HG03460 (cell line): ENCODE measurements around the gene PRKCE.
"Not testable (repeated sequence)": the region's sequence is repeated elsewhere in the genome, so short reads cannot be mapped to it uniquely, and the experiment has no call there.

Experiments used
- ATAC-seq: cut with Tn5 transposase; IDR thresholded peaks from one replicate; pipeline ENCODE4 v1.9.1; 2021; ENCODE audit not compliant: unreplicated experiment

Gene PRKCE

DNA sequence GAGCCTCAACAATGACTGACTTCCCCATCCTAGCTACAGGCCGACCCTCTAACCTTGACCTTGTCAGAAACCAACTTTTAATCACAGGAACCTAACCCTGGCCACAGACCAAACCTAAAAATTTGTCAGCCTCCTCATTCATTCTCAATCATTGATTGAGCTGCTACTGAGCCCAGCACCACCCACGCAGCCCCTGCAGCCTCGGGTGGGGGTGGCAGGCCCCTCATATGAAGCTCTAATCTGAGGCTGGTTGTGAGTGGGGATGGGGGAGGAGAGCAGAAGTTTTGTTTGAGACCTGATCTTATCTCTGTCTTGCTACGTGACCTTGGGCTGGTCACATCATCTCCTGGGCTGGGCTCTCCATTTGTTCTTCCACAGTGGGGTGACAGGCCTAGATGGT lies 546.2 kb downstream of the PRKCE start:
- ATAC-seq: no peak

DNA sequence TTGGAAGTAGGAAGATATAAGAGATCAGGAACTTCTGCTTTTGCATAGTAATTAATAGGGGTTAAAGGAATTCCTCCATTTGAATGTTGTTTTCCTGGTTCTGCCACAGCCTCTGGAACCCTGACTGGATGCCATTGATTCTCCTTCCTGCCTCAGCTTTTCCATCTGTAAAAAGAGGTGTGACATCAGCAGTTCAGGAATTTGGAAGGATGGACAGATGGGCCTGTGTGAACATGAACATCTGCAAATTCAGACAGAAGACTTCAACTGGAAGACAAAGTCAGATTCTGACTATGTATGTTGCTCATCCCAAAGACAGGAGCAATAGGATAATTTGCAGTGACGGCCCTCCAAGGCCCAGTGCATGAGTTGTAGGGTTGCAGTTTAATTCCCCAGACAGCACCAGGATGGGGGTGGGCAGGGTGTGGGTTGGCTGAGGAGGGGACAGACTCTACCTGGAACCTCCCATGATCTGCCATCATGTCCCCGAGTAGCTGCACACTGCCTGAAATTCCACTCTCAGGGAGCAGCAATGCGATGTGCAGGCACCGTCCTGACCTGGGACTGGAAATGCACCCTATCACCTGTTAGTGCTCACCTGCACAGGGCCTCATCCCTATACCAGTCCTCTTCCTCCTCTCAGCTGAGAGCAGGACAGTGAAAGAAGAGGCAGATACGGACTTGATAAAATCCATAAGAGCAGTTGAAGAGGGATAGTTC lies 546.8 kb downstream of the PRKCE start:
- ATAC-seq: no peak

DNA sequence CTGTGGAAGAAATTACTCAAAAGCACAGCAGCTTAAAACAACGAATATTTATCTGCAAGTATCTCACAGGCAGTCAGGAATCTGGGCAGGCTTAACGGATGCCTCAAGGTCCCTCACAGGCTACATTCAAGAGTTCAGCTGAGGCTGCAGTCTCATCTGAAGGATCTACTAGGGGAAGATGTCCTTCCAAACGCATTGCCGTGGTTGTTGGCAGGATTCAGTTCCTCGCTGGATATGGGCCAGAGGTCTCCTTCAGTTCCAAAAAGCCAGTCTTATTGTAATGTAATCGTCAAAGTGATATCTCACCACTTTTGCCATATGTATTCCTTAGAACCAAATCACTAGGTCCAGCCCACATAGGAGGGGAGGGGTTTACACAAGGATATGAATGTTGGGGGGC lies 547.5 kb downstream of the PRKCE start:
- no peak for ATAC-seq

DNA sequence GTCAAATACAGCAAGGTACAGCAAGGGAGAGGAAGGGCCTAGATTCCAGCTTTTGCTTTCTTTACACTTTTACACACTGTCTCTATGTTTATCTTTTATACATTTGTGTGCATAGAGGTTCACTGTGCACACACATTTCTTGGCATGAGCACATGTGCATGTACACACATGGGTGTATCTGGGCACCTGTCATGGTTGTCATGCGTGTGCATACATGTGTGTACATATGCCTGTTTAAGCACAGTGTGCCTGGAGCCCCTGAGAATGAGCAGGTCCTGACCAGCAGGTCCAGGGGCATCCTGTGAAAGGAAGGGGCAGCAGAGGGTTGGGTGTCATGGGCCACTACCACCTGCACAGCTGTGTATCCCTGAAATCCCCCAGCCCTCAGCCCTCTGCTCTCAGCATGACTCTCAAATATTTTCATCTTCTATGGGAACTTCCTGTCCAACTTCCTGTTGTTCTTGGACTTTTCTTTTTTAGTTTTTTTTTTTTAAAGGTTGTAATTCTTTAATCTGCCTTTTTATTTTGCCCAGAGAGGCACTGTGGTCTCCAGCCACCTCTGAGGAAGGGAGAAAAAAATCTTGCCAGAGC lies 548.7 kb downstream of the PRKCE start:
- no peak for ATAC-seq

DNA sequence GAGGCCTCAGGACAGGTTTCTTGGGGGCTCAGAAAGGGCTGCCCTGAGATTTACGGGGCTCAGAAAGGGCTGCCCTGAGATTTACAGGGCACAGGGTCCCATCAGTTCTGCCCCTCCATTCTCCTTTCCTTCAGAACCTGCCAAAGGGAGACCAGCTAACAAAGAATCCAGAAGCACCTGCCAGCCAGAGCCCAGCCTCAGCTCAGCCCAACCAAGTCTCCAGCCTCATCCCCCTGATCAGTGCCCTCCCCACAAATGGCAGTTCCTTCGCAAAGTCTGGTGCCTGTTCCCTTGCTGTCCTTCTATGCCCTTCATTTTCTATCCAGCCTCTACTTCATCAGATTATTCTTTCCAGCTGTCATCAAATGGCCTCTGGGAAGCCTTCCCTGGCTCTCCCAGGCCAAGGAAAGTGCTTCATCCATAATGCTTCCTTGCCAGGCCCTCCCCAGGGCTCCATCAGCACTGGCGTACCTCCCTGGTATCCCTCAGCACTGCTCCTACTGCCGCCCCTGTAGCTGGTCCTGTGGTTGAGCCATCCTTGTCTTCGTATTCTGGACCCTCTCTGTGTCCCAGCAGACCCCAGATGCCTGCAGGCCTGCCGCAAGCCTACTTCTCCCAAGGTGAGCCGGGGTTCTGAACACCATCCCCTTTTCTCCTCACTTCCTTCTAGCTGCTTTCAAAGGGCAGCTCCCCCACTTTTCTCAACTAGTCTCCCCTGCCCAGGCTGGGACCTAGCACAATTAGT lies 549.6 kb downstream of the PRKCE start:
- no peak for ATAC-seq

DNA sequence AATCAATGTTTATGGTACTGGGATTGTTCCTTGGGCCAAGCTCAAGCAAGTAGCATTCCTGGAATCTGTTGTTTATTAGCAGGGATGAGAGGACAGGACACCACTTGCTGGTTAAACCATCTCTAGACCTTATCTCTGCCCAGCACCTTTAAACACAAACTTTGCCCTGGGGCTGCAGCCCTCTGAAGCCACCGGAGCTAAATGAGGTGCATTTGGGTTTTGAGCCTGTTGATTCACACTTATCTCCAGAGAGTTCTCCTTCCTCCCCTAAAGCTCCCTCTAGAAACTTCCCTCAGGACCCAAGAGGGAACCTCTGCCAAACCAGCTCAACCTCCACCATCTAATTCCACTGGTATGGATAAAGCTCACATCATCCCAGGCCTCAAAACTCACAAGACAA lies 551.0 kb downstream of the PRKCE start:
- no peak for ATAC-seq

DNA sequence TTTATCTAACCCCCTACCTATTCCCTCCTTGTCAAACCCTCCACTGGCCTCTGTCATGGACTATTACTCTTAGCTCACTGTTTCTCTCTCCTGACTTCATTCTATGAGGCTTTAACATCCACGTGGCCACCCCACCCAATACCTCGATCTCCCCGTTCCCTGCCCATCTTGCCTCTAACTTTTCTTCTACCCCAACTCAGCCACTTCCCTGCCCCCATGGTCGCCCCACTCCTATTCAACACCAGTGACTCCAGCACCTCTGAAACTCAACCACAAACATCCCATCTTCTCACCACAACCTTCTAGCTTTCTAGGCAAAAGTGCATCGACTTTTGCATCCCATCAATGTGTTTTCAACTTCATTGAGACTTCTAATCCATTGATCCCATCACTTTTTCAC lies 551.5 kb downstream of the PRKCE start:
- no peak for ATAC-seq

DNA sequence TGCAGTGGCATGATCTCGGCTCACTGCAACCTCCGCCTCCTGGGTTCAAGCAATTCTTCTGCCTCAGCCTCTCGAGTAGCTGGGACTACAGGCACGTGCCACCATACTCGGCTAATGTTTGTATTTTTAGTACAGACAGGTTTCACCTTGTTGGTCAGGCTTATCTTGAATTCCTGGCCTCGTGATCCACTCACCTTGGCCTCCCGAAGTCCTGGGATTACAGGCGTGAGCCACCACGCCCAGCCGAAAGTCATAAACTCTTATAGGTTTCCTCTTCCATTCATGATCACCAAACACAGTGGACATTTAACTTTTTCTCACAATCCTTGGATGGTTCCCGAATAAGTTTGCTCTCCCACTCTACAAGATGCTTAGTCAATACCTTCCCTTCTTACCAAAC lies 552.2 kb downstream of the PRKCE start:
- not testable (repeated sequence) for ATAC-seq

DNA sequence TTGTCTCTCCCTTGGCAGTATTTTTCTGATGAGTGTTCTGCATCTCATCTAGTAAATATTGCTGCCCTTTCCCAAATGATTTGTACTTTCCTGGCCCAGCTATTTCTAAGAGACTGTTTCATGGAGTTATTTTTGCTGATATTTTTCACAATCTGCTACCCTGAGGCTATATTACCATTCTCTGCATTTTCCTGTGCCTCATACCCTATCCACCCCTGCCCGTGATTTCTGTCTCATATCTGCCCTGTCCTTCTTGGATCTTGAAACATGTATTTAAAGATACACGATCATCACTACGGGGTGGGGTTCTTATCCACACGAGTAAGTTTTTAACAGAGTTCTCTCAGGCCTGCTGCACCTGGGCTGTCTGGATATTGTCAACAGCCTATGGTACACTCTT lies 556.1 kb downstream of the PRKCE start:
- no peak for ATAC-seq

DNA sequence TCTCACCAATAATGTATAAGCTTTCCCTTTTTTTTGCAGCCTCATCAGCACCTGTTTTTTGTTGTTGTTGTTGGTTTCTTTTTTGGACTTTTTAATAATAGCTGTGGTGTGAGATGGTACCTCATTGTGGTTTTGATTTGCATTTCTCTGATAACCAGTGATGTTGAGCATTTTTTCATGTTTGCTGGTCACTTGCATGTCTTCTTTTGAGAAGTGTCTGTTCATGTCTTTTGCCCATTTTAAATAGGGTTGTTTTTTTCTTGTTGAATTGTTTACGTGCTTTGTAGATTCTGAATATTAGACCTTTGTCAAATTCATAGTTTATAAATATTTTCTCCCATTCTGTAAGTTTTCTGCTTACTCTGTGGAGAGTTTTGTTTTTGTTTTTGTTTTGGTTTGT lies 557.3 kb downstream of the PRKCE start:
- ATAC-seq: no peak

DNA sequence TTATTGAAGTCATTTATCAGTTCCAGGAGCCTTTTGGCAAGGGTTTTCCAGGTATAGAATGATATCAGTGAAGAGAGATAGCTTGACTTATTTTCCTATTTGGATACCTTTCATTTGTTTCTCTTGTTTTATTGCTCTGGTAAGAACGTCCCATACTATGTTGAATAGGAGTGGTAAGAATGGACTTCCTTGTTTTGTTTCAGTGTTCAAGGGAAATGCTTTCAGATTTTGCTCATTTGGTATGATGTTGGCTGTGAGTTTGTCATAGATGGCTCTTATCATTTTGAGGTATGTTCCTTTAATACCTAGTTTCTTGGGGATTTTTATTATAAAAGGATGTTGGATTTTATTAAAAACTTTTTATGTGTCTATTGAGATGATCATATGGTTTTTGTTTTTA lies 558.6 kb downstream of the PRKCE start:
- no peak for ATAC-seq

DNA sequence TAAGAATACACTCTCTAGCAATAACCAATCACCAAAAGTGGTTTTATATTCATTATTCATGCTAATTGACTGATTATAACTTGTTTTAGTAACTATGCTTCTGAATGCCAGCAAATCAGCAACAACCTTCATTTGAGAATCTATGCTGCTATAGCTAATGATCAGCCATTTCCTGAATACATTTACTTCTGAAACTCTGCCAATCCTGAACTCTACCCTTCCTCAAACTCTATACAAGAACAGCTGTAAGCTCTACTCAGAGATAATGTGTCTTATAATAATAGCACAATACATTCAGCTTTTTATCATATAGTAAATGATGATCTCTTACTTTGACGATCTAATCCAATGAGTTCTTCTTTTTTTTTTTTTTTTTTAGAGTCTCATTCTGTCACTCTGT lies 560.0 kb downstream of the PRKCE start:
- no peak for ATAC-seq

DNA sequence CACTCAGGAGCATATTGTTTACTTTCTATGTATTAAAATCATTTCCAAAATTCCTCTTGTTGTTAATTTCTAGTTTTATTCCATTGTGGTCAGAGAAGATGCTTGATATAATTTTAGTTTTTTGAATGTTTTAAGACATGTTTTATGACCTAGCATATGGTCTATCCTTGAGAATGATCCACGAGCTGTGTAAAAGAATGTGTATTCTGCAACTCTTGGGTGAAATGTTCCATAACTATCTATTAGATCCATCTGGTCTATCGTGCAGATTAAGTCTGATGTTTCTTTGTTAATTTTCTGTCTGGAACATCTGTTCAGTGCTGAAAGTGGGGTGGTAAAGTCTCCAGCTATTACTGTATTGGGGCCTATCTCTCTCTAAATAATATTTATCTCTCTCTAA lies 562.4 kb downstream of the PRKCE start:
- ATAC-seq: no peak

DNA sequence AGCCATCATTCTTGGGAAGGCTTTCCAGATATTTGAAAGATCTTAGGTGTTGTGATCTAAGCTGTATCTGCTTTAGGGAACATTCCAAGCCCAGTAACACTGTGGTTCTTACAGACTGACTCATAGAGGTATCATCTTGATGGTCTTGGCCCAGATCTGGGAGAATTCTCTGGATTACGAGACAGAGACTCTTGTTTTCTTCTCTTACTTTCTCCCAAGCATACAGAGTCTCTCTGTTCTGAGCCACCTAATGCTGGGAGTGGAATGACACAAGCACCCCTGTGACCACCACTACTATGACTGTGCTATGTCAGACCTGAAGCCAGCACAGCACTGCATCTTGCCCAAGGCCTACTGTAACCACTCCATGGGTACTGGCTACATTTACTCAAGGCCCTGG lies 564.7 kb downstream of the PRKCE start:
- ATAC-seq: no peak

DNA sequence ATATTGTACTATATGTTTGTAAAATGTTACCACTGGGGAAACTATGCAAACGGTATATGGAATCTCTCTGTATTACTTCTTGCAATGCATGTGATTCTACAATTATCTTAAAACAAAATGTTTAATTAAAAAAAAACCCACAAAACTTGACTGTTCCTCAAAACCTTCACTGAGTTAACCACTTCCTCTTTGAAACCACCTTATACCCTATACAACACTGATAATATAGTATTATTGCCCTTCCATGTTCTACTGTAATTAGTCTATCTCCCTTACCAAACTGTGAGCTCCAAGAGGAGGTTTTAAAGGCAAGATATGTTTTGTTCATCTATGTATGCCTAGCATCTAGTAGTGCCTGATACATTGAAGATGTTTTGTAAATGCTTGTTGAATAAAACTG lies 572.0 kb downstream of the PRKCE start:
- not testable (repeated sequence) for ATAC-seq

DNA sequence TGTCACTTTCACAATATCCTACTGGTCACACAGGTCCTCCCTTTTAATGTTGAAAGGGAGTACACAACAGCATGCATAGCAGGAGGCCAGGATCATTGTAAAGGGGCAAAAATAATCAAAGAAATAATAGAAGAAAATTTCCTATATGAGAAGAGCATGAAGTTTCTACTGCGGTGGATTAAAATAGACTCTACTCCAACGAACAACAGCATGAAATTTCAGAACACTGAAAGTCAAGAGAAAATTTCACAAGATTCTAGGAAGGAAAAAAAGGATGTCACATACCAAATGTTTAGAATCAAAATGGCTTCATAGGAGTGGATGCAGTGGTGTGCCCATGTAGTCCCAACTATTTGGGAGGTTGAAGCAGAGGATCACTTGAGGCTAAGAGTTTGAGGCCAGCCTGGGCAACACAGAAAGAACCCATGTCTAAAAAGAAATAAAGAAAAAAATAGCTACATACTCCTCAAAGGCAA lies 573.7 kb downstream of the PRKCE start:
- no peak for ATAC-seq

DNA sequence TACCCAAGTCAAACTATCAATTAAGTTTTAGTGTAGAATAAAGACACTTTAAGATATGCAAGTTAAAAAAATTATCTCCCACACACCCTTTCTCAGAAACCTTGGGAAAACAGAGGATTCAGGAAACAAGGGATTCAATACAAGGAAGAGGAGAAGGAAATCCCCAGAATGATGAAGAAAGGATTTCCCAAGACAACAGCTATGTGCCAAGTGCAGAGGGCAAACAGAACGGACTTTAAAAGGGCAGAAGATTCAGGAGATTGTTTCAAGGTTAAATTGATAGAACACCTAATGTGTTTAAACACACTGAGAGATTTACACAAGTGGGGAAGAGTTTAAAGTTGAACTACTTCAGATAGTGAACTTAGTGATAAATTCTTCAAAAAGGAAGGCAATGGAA lies 574.3 kb downstream of the PRKCE start:
- no peak for ATAC-seq

DNA sequence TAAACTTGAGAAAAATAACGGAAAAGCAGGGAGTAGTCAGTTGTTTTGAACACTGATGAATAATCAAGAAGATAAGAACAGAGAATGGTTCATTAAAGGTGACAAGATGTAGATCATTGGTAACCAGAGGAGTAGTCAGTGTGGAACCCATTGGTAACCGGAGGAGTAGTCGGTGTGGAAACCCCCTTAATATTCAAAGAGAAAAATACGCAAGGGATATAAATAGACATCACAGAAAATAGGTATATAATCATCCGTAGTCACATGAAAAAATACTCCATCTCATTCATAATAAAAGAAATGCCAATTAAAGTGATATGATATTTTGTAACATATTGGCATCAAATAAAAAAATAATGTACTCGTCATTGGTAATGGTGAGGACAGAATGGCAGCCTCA lies 575.1 kb downstream of the PRKCE start:
- no peak for ATAC-seq

DNA sequence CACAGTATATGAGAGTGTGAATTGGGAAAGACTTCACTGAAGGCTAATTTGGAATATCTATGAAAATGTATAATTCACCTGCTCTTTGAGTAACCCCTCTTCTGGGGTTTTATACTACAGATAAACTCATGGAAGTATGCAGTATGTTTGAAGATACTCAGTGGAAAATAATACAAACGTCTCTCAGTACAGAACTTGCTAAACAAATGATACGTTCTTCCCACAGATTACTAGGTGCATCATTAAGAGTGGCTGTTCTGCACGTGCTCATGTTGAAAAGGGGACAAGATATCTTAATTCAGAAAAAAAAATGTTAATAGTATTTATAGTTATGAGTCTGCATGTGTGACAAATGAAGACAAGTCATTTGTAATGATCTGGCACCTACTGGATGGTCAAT lies 575.5 kb downstream of the PRKCE start:
- no peak for ATAC-seq

DNA sequence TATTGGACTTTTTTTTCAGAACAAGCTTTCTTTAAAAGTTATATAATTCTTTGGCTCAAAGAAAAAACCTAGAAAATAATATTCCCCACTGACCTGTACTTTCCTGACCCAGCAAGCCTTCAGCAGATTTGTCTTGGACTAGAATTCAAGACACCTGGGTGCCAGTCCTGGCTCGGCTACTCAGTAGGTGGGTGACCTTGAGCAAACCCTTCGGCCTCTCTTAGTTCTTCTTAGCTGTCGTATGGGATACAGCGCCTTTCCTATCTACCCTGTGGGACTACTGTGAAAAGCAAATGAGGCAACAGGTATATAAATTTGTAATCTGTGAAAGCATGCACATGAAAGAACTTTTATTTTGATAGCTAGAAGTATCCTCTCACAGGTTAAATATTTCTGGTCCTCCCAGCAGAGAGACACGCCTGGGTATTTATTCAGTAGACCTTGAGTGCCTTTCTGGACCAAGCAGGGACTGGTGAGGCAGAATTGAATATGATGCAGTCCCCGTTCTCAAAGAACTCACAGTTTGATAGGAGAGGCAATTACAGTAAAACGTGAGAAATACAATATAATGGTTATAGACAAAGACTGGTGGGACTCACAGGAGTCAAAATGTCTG lies 576.3 kb downstream of the PRKCE start:
- no peak for ATAC-seq

DNA sequence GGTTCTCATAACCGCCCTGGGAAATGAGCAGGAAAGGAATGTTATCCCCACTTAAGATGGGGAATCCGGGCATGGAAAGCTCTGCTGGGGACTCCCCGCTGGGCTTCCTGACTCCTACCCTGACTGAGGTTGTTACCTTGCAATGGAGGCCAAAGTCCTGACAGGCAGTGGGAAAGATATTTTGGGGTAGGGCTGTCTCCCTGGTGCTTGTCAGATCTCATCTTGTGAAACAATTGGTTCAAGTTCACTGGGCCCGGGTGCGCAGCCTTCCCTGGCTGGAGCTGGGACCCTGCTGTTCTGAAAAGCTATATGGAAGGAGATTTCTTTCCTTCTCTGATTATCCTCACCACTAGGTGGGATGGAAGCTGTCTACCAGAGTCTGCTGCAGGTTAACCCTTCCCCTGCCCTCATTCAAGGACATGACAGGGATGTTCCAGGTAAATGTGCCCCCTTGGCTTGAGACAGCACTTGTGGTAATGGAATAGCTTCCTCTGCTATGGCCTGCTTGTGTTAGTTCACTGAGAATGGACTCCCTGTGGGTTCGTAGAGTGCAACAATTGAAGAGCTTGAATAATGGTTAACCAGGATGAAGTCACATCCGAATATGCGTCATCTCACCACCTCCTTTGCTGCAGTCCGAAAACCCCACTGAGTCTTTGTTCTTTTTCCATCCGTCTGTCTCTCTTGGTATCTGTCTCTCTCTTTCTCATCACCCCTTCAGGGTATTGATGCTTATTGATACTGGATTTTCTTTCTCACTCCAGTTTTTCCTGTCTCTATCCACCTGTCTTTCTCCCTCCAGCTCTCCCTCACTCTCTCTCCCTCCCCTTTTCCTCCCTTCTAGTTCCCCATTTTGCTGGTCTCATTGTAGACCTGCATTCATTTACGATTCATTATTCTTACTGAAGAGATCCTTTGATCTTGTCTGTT lies 577.9 kb downstream of the PRKCE start:
- peak; percentile 69 for ATAC-seq
